Pancreas (tissue), 10 donors: Measurements from ENCODE around the gene HOXB4. TPM values are rescaled to one million over a fixed set of nuclear protein-coding genes. Genes with fewer than 3 reads are reported as not detected.
A peak's percentile ranks its signal among the peaks of the same experiment; 100 is the strongest.

Experiments
- ATAC-seq, 4 donors: fragments of 200-7000 bp; cut with Tn5 transposase; one replicate each; pipeline versions ENCODE4 v1.8.0 to v1.9.1; 2020; ENCODE audit warnings: mild to moderate bottlenecking in 4 of 4, moderate library complexity in 4 of 4
- DNase-seq, 6 donors: peaks; one replicate each; pipeline ENCODE4 v3.0.0-alpha.2; 2020
- FAIRE-seq: peaks from 2 replicates; lab custom pipeline; 2012; peaks lifted over from hg19 to GRCh38; lab: Jason Lieb, UNC
- H3K27ac ChIP-seq, 4 donors: fragments of 200-600 bp; sonication (generic); 1 replicate in 3 of 4; 2 replicates in 1 of 4; pipeline versions ENCODE4 v1.5.0 to v1.8.0; 2020
- H3K27me3 ChIP-seq, 4 donors: fragments of 200-600 bp; one replicate each; pipeline ENCODE4 v1.8.0; 2021
- H3K36me3 ChIP-seq, 3 donors: fragments of 200-600 bp; sonication (generic) in 1 of 3; one replicate each; pipeline versions ENCODE4 v1.5.0 to v1.8.0; 2020 to 2021
- H3K4me1 ChIP-seq, 3 donors: fragments of 200-600 bp; one replicate each; pipeline ENCODE4 v1.8.0; 2021
- H3K4me3 ChIP-seq, 4 donors: fragments of 200-600 bp; sonication (generic) in 2 of 4; one replicate each; pipeline versions ENCODE4 v1.5.0 to v1.8.0; 2020 to 2021
- H3K9me3 ChIP-seq, 4 donors: fragments of 200-600 bp; one replicate each; pipeline ENCODE4 v1.8.0; 2021
- CTCF ChIP-seq, 4 donors: fragments of 200-600 bp; sonication (generic) in 3 of 4; IDR thresholded peaks; one replicate each; pipeline versions ENCODE4 v1.5.0 to v1.8.0; 2021; ENCODE audit warnings: antibody characterized with exemption in 4 of 4
- WGBS, 2 donors: extraction: QIAGEN DNeasy Blood & Tissue Kit; methylation state at CpG; one replicate each; pipeline ENCODE4 v1.1.7; 2013; 5-methylcytosine and 5-hydroxymethylcytosine counted together
- intact Hi-C, 3 donors: fragments of 100-400 bp; cut with DNase I; formaldehyde crosslinking; loops; one replicate each; pipeline versions ENCODE4 v1.11.1 to v1.14.2; 2022
- polyA plus RNA-seq, 2 donors: library from polyadenylated mRNA; stranded (reverse); fragments of 200-250 nt; gene quantifications; one replicate each; pipeline ENCODE4 v1.2.3, GENCODE V29; 2013
- total RNA-seq, 6 donors: library from RNA; stranded (reverse); fragmentation: NEBNext Ultra II Directional in 4 of 6; extraction: Animal tissue kit (Norgen Biotek cat#: 25700) in 4 of 6; gene quantifications; one replicate each; pipeline versions ENCODE4 v1.2.1 to v1.2.4, GENCODE V29; 2021 to 2023
- donor health status: healthy with polysubstance abuse.
- donor health status: DM: no; HTN: no; CAD: no; lungs with moderate emphysema.
- donor health status: DM: no; HTN: no; CAD: no.
- donor health status: control.
- donor health status: control.
- donor health status: Bipolar disorder and iron deficiency.
- donor health status: DM: yes; HTN: yes; CAD: no.
- donor health status: DM: no; HTN: no; CAD: no.
- donor health status: DM: no; HTN: no; CAD: no.
- donor health status: DM: yes; HTN: yes; CAD: no.

The HOXB4 gene
- total and polyA plus RNA-seq, 8 donors: 0.22 to 2.5 (median 0.78) TPM

- Histone ChIP-seq H3K36me3 (no peaks in the 10 kb centered on the region), H3K27me3 (peaks cover 0 to 15% (median 0%) of the 10 kb centered on the region in 4 donors), H3K27ac (no peak overlapping the region), H3K4me3 (no peak overlapping the region), H3K4me1 (no peaks in the 10 kb centered on the region), H3K9me3 (no peaks in the 10 kb centered on the region)
- DNase-seq (no peak), ATAC-seq (no peak), FAIRE-seq (no peak)
- 42 to 45% methylated on average over 5 of the region's 5 CpGs for WGBS, 2 donors
- intact Hi-C loops: no loop called here
- TF ChIP-seq CTCF (IDR thresholded peaks at IDR 0.05): no peak
Measured at GRCh38 chr17:48562934-48563333, 15.2 kb downstream of the HOXB4 start.

GRCh38 chr17:48561884-48562810 lies 16.0 kb downstream of the HOXB4 start:
- peak in 1 of 4 donors; percentile 57 for ATAC-seq
- H3K9me3 ChIP-seq: no peaks in the 10 kb centered on the region
- no peak for DNase-seq
- TF ChIP-seq CTCF (IDR thresholded peaks at IDR 0.05): no peak
- H3K4me3 ChIP-seq: no peak overlapping the region
- intact Hi-C loops: no loop called here
- no peak overlapping the region for H3K27ac ChIP-seq
- no peaks in the 10 kb centered on the region for H3K4me1 ChIP-seq
- H3K36me3 ChIP-seq: no peaks in the 10 kb centered on the region
- 34 to 38% methylated on average over 15 of the region's 15 CpGs for WGBS, 2 donors
- H3K27me3 ChIP-seq: peaks cover 0 to 7% (median 0%) of the 10 kb centered on the region in 4 donors
- FAIRE-seq: no peak

GRCh38 chr17:48559840-48560817 lies 18.0 kb downstream of the HOXB4 start:
- Histone ChIP-seq H3K36me3 (no peaks in the 10 kb centered on the region), H3K27ac (no peak overlapping the region), H3K4me3 (no peak overlapping the region), H3K9me3 (no peaks in the 10 kb centered on the region), H3K4me1 (no peaks in the 10 kb centered on the region), H3K27me3 (peaks cover 0 to 5% (median 0%) of the 10 kb centered on the region in 4 donors)
- ATAC-seq: no peak
- no peak for FAIRE-seq
- TF ChIP-seq CTCF (IDR thresholded peaks at IDR 0.05): no peak
- intact Hi-C loops: no loop called here
- 67 to 68% methylated on average over 14 of the region's 14 CpGs for WGBS, 2 donors
- DNase-seq: peak in 1 of 6 donors; percentile 50

- Histone ChIP-seq H3K36me3 (no peaks in the 10 kb centered on the region), H3K27ac (no peak overlapping the region), H3K4me3 (no peak overlapping the region), H3K4me1 (no peaks in the 10 kb centered on the region), H3K27me3 (peaks cover 0 to 6% (median 0%) of the 10 kb centered on the region in 4 donors), H3K9me3 (no peaks in the 10 kb centered on the region)
- peak in 1 of 6 donors; percentile 29 for DNase-seq
- 61% methylated on average over 16 of the region's 16 CpGs for WGBS, 2 donors
- ATAC-seq: no peak
- intact Hi-C loops: no loop called here
- FAIRE-seq: no peak
- TF ChIP-seq CTCF (IDR thresholded peaks at IDR 0.05): no peak
Measured at GRCh38 chr17:48559122-48559839, 18.9 kb downstream of the HOXB4 start.
